K562 (cell line): ENCODE results near the gene CDK5RAP3. TPM values are rescaled to one million over a fixed set of nuclear protein-coding genes. Genes with fewer than 3 reads are reported as not detected.

Experiments used
- ATAC-seq: fragments of 200-7000 bp; cut with Tn5 transposase; 3 replicates; pipeline ENCODE4 v1.9.1; 2020; ENCODE audit warnings: moderate library complexity
- BruUV-seq: library from RNA; stranded (reverse); fragments of 400-500 nt; replicated peaks from 2 replicates; lab custom pipeline; 2021; lab: Mats Ljungman, UMichigan
- CTCF ChIA-PET: fragments of 300-600 bp; formaldehyde crosslinking; extraction: SDS; loops from one replicate; lab custom pipeline; 2021; ENCODE audit warnings: low intra/inter-chr PET ratio; lab: Yijun Ruan, JAX
- POLR2A ChIA-PET: fragments of 300-600, 350-650 bp; sonication (Branson Sonifier 250); formaldehyde crosslinking; extraction: SDS; loops from one replicate; lab custom pipeline; 2021; ENCODE audit warnings: antibody characterized with exemption, inconsistent platforms; lab: Yijun Ruan, JAX
- DNase-seq, 4 experiments: peaks; one replicate each; pipeline versions ENCODE4 v3.0.0 to v3.0.0-alpha.2; 2011 to 2018; ENCODE audit warnings: low spot score in 3 of 4, mixed read lengths in 3 of 4; ENCODE audit errors: extremely low read depth in 1 of 4
- FAIRE-seq: peaks from 2 replicates; lab custom pipeline; 2011; peaks lifted over from hg19 to GRCh38; lab: Jason Lieb, UNC
- H2AFZ ChIP-seq: 2 replicates; pipeline ENCODE4 v1.6.0; 2011; ENCODE audit warnings: low read depth, low read length, control low read depth, inconsistent platforms
- H3K27ac ChIP-seq: fragments of 200-600 bp; 3 replicates; pipeline ENCODE4 v1.8.0; 2011; ENCODE audit warnings: low read depth, mild to moderate bottlenecking, control low read depth, inconsistent platforms, low read length, moderate library complexity, mixed read lengths; ENCODE audit errors: extremely low read depth
- H3K27me3 ChIP-seq, 2 experiments: fragments of 300-600 bp in 1 of 2; 2 replicates in 1 of 2; 3 replicates in 1 of 2; pipeline versions ENCODE4 v1.6.0 to v1.8.0; 2011; ENCODE audit warnings: inconsistent platforms in 2 of 2, low read length in 2 of 2, mild to moderate bottlenecking in 1 of 2, mixed read lengths in 1 of 2, moderate library complexity in 1 of 2; ENCODE audit not compliant: control insufficient read depth in 2 of 2, insufficient read depth in 2 of 2
- H3K36me3 ChIP-seq: fragments of 300-600 bp; 3 replicates; pipeline ENCODE4 v1.8.0; 2011; ENCODE audit warnings: mild to moderate bottlenecking, low read length, inconsistent platforms; ENCODE audit not compliant: control insufficient read depth, insufficient read depth
- H3K4me1 ChIP-seq, 2 experiments: fragments of 200-600 bp in 1 of 2; replicated peaks in 1 of 2; 2 replicates in 1 of 2; 3 replicates in 1 of 2; pipeline versions ENCODE4 v1.5.1 to v1.8.0; 2011; ENCODE audit warnings: inconsistent platforms in 2 of 2, low read length in 2 of 2, mild to moderate bottlenecking in 1 of 2, mixed read lengths in 1 of 2, moderate library complexity in 1 of 2; ENCODE audit not compliant: control insufficient read depth in 2 of 2, insufficient read depth in 2 of 2
- H3K4me2 ChIP-seq: 2 replicates; pipeline ENCODE4 v1.6.1; 2011; ENCODE audit warnings: low read length, control low read depth, inconsistent platforms, mixed read lengths; ENCODE audit not compliant: insufficient read depth
- H3K4me3 ChIP-seq: fragments of 200-600 bp; sonication (generic), shearing (Covaris generic); 2 replicates; pipeline ENCODE4 v1.5.1; 2016; ENCODE audit warnings: control low read depth, inconsistent platforms
- H3K79me2 ChIP-seq: fragments of 200-600 bp; 3 replicates; pipeline ENCODE4 v1.8.0; 2011; ENCODE audit warnings: low read length, inconsistent platforms; ENCODE audit not compliant: control insufficient read depth, insufficient read depth
- H3K9ac ChIP-seq, 2 experiments: 2 replicates each; pipeline versions ENCODE4 v1.6.0 to v1.6.1; 2011; ENCODE audit warnings: low read depth in 2 of 2, low read length in 2 of 2, control low read depth in 1 of 2, inconsistent platforms in 1 of 2, mild to moderate bottlenecking in 1 of 2, mixed read lengths in 1 of 2; ENCODE audit not compliant: insufficient read depth in 1 of 2
- H3K9me1 ChIP-seq: one replicate; pipeline ENCODE4 v1.6.0; 2011; ENCODE audit warnings: inconsistent platforms, mild to moderate bottlenecking, low read length, moderate library complexity; ENCODE audit not compliant: control insufficient read depth, insufficient read depth
- H3K9me3 ChIP-seq: replicated peaks from 2 replicates; pipeline ENCODE4 v1.5.1; 2011; ENCODE audit warnings: low read depth, low read length, inconsistent platforms; ENCODE audit not compliant: control insufficient read depth, insufficient read depth
- H4K20me1 ChIP-seq: replicated peaks from 2 replicates; pipeline ENCODE4 v1.6.1; 2011; ENCODE audit warnings: low read length, inconsistent platforms, mixed read lengths; ENCODE audit not compliant: control insufficient read depth, insufficient read depth
- MCM5 ChIP-seq: fragments of 450-650 bp; IDR thresholded peaks from 2 replicates; pipeline ENCODE4 v1.6.1; 2016; ENCODE audit warnings: low read depth
- NFIX ChIP-seq: fragments of 250-450 bp; sonication (Bioruptor Pico); IDR thresholded peaks from 2 replicates; pipeline ENCODE4 v1.4.0; 2020; ENCODE audit warnings: low read depth, mild to moderate bottlenecking, moderate library complexity
- PHF20 ChIP-seq: fragments of 450-650 bp; IDR thresholded peaks from 2 replicates; pipeline ENCODE4 v1.6.1; 2018; ENCODE audit not compliant: partially characterized antibody
- RAD51 ChIP-seq: fragments of 450-650 bp; IDR thresholded peaks from 2 replicates; pipeline ENCODE4 v1.7.1; 2016; ENCODE audit warnings: low read depth, mild to moderate bottlenecking, borderline replicate concordance
- ZC3H4 ChIP-seq: sonication (generic); formaldehyde crosslinking; IDR thresholded peaks from 2 replicates; pipeline ENCODE4 v1.9.0; 2021; ENCODE audit warnings: missing genetic modification reagents, borderline replicate concordance
- ZNF3 ChIP-seq: fragments of 250-450 bp; sonication (Bioruptor Pico); IDR thresholded peaks from 2 replicates; pipeline ENCODE4 v1.5.0; 2021; ENCODE audit warnings: mild to moderate bottlenecking, moderate library complexity
- WGBS: fragments of 100-300 bp; shearing (Covaris generic); methylation state at CpG from one replicate; pipeline ENCODE4 v1.1.6; 2016; ENCODE audit warnings: low coverage, mixed read lengths; ENCODE audit not compliant: insufficient coverage; ENCODE audit errors: missing lambda C conversion rate; 5-methylcytosine and 5-hydroxymethylcytosine counted together
- in situ Hi-C: fragments of 300-500 bp; cut with MboI; formaldehyde crosslinking; loops from 4 replicates; pipeline ENCODE4 v1.15.0; 2018; ENCODE audit warnings: inconsistent platforms, mixed read lengths
- intact Hi-C: fragments of 100-400 bp; cut with micrococcal nuclease; formaldehyde crosslinking; loops from 2 replicates; pipeline ENCODE4 v1.14.2; 2022
- polyA plus RNA-seq, 8 experiments: library from polyadenylated mRNA; depleted of rRNA in 4 of 8; stranded (reverse) in 5 of 8; unstranded in 3 of 8; fragments of >200 nt; fragmentation: Nextera tagmentation in 2 of 8; fragmentation: Illumina TruSeq in 1 of 8; extraction: Ambion mirVana in 2 of 8; extraction: Trizol in 1 of 8; gene quantifications; 2 replicates each; pipeline versions ENCODE4 v1.2.1 to v1.2.3, GENCODE V29; 2011 to 2014; ENCODE audit warnings: inconsistent platforms in 1 of 8, missing spikeins in 1 of 8
- total RNA-seq, 7 experiments: library from RNA; depleted of rRNA in 6 of 7; stranded (reverse); fragments of >200 nt in 6 of 7; fragmentation: Illumina TruSeq in 2 of 7; extraction: Trizol in 2 of 7; gene quantifications; 2 replicates each; pipeline versions ENCODE4 v1.2.1 to v1.2.3, GENCODE V29; 2011 to 2021; ENCODE audit warnings: low replicate concordance in 1 of 7
- TF ChIP-seq, protein P1 (sequence below): sonication (generic); formaldehyde crosslinking; IDR thresholded peaks from 2 replicates; pipeline ENCODE4 v1.8.0; 2022; ENCODE audit warnings: mild to moderate bottlenecking, low read depth, missing genetic modification reagents
- TF ChIP-seq, protein P2 (sequence below): fragments of 250-450 bp; sonication (Bioruptor Pico); IDR thresholded peaks from 2 replicates; pipeline ENCODE4 v1.5.0; 2021; ENCODE audit warnings: mild to moderate bottlenecking, borderline replicate concordance
- TF ChIP-seq, protein P3 (sequence below): fragments of 450-650 bp; formaldehyde crosslinking; IDR thresholded peaks from 2 replicates; pipeline ENCODE4 v1.4.0; 2020; ENCODE audit warnings: mild to moderate bottlenecking, mixed read lengths
- TF ChIP-seq, protein P4 (sequence below): sonication (generic); formaldehyde crosslinking; IDR thresholded peaks from 2 replicates; pipeline ENCODE4 v1.9.0; 2022; ENCODE audit warnings: mild to moderate bottlenecking, missing genetic modification reagents

The CDK5RAP3 gene
- total and polyA plus RNA-seq, 9 of the 15 experiments (the other 6 are each of a cell fraction or from before 2014, with no cell fraction given) = 44.2 to 202 (median 91.5) TPM

DNA sequence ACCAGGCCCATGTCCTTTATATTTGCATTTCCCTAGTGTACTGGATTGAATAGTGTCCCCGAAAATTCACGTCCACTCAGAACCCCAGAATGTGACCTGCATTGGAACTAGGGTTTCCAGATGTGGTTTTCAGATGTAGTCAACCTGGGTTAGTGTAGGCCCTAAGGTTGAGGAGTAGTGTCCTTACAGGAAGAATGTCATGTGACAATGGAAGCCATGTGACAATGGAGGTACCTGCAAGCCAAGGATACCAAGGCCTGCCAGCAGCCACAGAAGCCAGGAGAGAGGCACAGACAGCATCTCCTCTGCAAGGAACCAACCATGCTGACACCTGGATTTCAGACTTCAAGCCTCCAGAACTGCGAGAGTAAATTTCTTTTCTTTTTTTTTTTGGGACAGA, 8.0 kb upstream of the CDK5RAP3 start:
- Histone ChIP-seq H3K9me1 (no peaks in the 10 kb centered on the region), H2AFZ (no peak overlapping the region), H3K4me1 (peaks cover 2 to 9% of the 10 kb centered on the region in 2 experiments; a peak in 4 of 5 replicates), H3K4me3 (no peak overlapping the region), H3K9ac (no peak overlapping the region), H3K36me3 (no peaks in the 10 kb centered on the region), H4K20me1 (no peaks in the 10 kb centered on the region), H3K4me2 (no peak overlapping the region), H3K79me2 (no peaks in the 10 kb centered on the region), H3K27me3 (no peaks in the 10 kb centered on the region; a peak in 1 of 5 replicates)
- DNase-seq = no peak
- in situ Hi-C loops = no loop called here
- BruUV-seq = no TSS peak
- ChIA-PET POLR2A (no interaction called here), CTCF (no interaction called here)
- intact Hi-C loops = no loop called here
- no peak for FAIRE-seq
- peak; percentile 49; the same call in 1 of the 2 replicates for TF ChIP-seq RAD51
- TF ChIP-seq, protein P1, sequence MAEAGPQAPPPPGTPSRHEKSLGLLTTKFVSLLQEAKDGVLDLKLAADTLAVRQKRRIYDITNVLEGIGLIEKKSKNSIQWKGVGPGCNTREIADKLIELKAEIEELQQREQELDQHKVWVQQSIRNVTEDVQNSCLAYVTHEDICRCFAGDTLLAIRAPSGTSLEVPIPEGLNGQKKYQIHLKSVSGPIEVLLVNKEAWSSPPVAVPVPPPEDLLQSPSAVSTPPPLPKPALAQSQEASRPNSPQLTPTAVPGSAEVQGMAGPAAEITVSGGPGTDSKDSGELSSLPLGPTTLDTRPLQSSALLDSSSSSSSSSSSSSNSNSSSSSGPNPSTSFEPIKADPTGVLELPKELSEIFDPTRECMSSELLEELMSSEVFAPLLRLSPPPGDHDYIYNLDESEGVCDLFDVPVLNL (CRISPR knock-in tag) = no peak
- TF ChIP-seq NFIX (CRISPR knock-in tag) = no peak
- TF ChIP-seq, protein P2, sequence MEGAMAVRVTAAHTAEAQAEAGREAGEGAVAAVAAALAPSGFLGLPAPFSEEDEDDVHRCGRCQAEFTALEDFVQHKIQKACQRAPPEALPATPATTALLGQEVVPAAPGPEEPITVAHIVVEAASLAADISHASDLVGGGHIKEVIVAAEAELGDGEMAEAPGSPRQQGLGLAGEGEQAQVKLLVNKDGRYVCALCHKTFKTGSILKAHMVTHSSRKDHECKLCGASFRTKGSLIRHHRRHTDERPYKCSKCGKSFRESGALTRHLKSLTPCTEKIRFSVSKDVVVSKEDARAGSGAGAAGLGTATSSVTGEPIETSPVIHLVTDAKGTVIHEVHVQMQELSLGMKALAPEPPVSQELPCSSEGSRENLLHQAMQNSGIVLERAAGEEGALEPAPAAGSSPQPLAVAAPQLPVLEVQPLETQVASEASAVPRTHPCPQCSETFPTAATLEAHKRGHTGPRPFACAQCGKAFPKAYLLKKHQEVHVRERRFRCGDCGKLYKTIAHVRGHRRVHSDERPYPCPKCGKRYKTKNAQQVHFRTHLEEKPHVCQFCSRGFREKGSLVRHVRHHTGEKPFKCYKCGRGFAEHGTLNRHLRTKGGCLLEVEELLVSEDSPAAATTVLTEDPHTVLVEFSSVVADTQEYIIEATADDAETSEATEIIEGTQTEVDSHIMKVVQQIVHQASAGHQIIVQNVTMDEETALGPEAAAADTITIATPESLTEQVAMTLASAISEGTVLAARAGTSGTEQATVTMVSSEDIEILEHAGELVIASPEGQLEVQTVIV = no peak
- TF ChIP-seq, protein P3, sequence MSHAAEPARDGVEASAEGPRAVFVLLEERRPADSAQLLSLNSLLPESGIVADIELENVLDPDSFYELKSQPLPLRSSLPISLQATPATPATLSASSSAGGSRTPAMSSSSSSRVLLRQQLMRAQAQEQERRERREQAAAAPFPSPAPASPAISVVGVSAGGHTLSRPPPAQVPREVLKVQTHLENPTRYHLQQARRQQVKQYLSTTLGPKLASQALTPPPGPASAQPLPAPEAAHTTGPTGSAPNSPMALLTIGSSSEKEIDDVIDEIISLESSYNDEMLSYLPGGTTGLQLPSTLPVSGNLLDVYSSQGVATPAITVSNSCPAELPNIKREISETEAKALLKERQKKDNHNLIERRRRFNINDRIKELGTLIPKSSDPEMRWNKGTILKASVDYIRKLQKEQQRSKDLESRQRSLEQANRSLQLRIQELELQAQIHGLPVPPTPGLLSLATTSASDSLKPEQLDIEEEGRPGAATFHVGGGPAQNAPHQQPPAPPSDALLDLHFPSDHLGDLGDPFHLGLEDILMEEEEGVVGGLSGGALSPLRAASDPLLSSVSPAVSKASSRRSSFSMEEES = peak; percentile 52; the same call in 1 of the 2 replicates
- no peak for TF ChIP-seq ZNF3 (CRISPR knock-in tag)
- TF ChIP-seq PHF20 = no peak
- TF ChIP-seq MCM5 = no peak
- TF ChIP-seq, protein P4, sequence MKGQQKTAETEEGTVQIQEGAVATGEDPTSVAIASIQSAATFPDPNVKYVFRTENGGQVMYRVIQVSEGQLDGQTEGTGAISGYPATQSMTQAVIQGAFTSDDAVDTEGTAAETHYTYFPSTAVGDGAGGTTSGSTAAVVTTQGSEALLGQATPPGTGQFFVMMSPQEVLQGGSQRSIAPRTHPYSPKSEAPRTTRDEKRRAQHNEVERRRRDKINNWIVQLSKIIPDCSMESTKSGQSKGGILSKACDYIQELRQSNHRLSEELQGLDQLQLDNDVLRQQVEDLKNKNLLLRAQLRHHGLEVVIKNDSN (CRISPR knock-in tag) = peak; percentile 44
- no peak for TF ChIP-seq ZC3H4 (CRISPR knock-in tag)
- TF ChIP-seq, all 486 proteins: peak for 3
- 29% methylated on average over 3 of the region's 3 CpGs for WGBS
- no peak overlapping the region for H3K27ac ChIP-seq
- H3K9me3 ChIP-seq = no peaks in the 10 kb centered on the region
- no peak for ATAC-seq
